ENCODE results near the gene TPCN2.

- TF ChIP-seq ZFX (IDR thresholded peaks at IDR 0.05), result no peak
- TF ChIP-seq, protein P1, sequence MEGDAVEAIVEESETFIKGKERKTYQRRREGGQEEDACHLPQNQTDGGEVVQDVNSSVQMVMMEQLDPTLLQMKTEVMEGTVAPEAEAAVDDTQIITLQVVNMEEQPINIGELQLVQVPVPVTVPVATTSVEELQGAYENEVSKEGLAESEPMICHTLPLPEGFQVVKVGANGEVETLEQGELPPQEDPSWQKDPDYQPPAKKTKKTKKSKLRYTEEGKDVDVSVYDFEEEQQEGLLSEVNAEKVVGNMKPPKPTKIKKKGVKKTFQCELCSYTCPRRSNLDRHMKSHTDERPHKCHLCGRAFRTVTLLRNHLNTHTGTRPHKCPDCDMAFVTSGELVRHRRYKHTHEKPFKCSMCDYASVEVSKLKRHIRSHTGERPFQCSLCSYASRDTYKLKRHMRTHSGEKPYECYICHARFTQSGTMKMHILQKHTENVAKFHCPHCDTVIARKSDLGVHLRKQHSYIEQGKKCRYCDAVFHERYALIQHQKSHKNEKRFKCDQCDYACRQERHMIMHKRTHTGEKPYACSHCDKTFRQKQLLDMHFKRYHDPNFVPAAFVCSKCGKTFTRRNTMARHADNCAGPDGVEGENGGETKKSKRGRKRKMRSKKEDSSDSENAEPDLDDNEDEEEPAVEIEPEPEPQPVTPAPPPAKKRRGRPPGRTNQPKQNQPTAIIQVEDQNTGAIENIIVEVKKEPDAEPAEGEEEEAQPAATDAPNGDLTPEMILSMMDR (IDR thresholded peaks at IDR 0.05 in 2 of 3, conservative IDR thresholded peaks at IDR 0.05 in 1 of 3; ENCODE audit: borderline replicate concordance in 1 of 3, insufficient read depth in 1 of 3, low read depth in 2 of 3, low read length in 2 of 3), result no peak
- no peak for TF ChIP-seq REST (IDR thresholded peaks at IDR 0.05; ENCODE audit: low read depth)
- TF ChIP-seq SP1 (IDR thresholded peaks at IDR 0.05; ENCODE audit: low read depth), result no peak
- TF ChIP-seq EZH2 (IDR thresholded peaks at IDR 0.05), result no peak
- no peak for TF ChIP-seq ZBTB33 (IDR thresholded peaks at IDR 0.05; ENCODE audit: extremely low read depth, insufficient replicate concordance, low read length)
- TF ChIP-seq POLR2AphosphoS5 (IDR thresholded peaks at IDR 0.05; ENCODE audit: low read depth, low read length), result no peak
- no peak for TF ChIP-seq POLR2A (IDR thresholded peaks at IDR 0.05; ENCODE audit: borderline replicate concordance, extremely low read depth, insufficient read depth, insufficient read length)
- no peak for TF ChIP-seq EZH2phosphoT487 (IDR thresholded peaks at IDR 0.05; ENCODE audit: borderline replicate concordance)
These were observed 78.5 kb downstream of the TPCN2 start for GRCh38 chr11:69127081-69127850.
